H1 (cell line): ENCODE results near the gene ARPIN. TPM values are rescaled to one million over a fixed set of nuclear protein-coding genes. Genes with fewer than 3 reads are reported as not detected.

ENCODE experiments used
- CTCF ChIA-PET: fragments of 300-600 bp; sonication (Branson Sonifier 250); formaldehyde crosslinking; loops from one replicate; lab custom pipeline; 2021; ENCODE audit not compliant: partially characterized antibody; lab: Charles Lee
- POLR2A ChIA-PET: fragments of 300-600 bp; sonication (Branson Sonifier 250); formaldehyde crosslinking; loops from one replicate; lab custom pipeline; 2021; ENCODE audit warnings: inconsistent platforms; ENCODE audit not compliant: partially characterized antibody; lab: Charles Lee
- DNase-seq, 2 experiments: peaks; one replicate each; pipeline versions ENCODE4 v3.0.0 to v3.0.0-alpha.2; 2010 to 2022; ENCODE audit warnings: low spot score in 2 of 2, low read depth in 1 of 2, mixed read lengths in 1 of 2
- FAIRE-seq: peaks from 2 replicates; lab custom pipeline; 2011; peaks lifted over from hg19 to GRCh38; lab: Jason Lieb, UNC
- H2AFZ ChIP-seq: 2 replicates; pipeline ENCODE4 v1.8.1; 2012; ENCODE audit warnings: low read length, inconsistent platforms
- H2AK5ac ChIP-seq: 2 replicates; pipeline ENCODE4 v1.6.1; 2013; ENCODE audit warnings: low read depth, low read length
- H2BK120ac ChIP-seq: replicated peaks from 2 replicates; pipeline ENCODE3; 2013; ENCODE audit warnings: low read depth, low read length, inconsistent platforms
- H2BK12ac ChIP-seq: 2 replicates; pipeline ENCODE4 v1.6.1; 2013; ENCODE audit warnings: low read depth, low read length
- H2BK15ac ChIP-seq: 2 replicates; pipeline ENCODE4 v1.6.1; 2013; ENCODE audit warnings: low read length
- H2BK20ac ChIP-seq: 2 replicates; pipeline ENCODE4 v1.6.1; 2013; ENCODE audit warnings: low read length
- H2BK5ac ChIP-seq: 2 replicates; pipeline ENCODE4 v1.6.1; 2013; ENCODE audit warnings: low read depth, low read length
- H3K14ac ChIP-seq: 2 replicates; pipeline ENCODE4 v1.6.1; 2013; ENCODE audit warnings: inconsistent platforms; ENCODE audit not compliant: insufficient read length
- H3K18ac ChIP-seq: 2 replicates; pipeline ENCODE4 v1.6.1; 2013; ENCODE audit warnings: low read length; ENCODE audit errors: extremely low read depth
- H3K23ac ChIP-seq: 2 replicates; pipeline ENCODE4 v1.6.1; 2013; ENCODE audit warnings: inconsistent platforms; ENCODE audit not compliant: insufficient read length
- H3K23me2 ChIP-seq: 2 replicates; pipeline ENCODE4 v1.6.1; 2013; ENCODE audit warnings: low read depth, low read length
- H3K27ac ChIP-seq: 2 replicates; pipeline ENCODE4 v1.6.1; 2011; ENCODE audit warnings: low read depth, low read length, inconsistent platforms
- H3K27me3 ChIP-seq, 4 experiments: replicated peaks in 1 of 4; 1 replicate in 1 of 4; 2 replicates in 3 of 4; pipeline versions ENCODE4 v1.6.1 to v1.8.1; 2011 to 2013; ENCODE audit warnings: low read length in 3 of 4, mild to moderate bottlenecking in 3 of 4, inconsistent platforms in 2 of 4, mixed read lengths in 2 of 4, moderate library complexity in 1 of 4; ENCODE audit not compliant: control insufficient read depth in 3 of 4, insufficient read depth in 3 of 4; ENCODE audit errors: extremely low read depth in 1 of 4
- H3K36me3 ChIP-seq, 4 experiments: 2 replicates each; pipeline versions ENCODE4 v1.6.1 to v1.8.1; 2011 to 2013; ENCODE audit warnings: mild to moderate bottlenecking in 4 of 4, low read length in 3 of 4, moderate library complexity in 2 of 4, control low read depth in 1 of 4, inconsistent platforms in 1 of 4; ENCODE audit not compliant: insufficient read depth in 4 of 4, control insufficient read depth in 2 of 4
- H3K4ac ChIP-seq: replicated peaks from 2 replicates; pipeline ENCODE3; 2013; ENCODE audit warnings: low read length, low read depth, mixed read lengths, inconsistent platforms; ENCODE audit not compliant: insufficient read length
- H3K4me1 ChIP-seq, 4 experiments: replicated peaks in 1 of 4; 1 replicate in 1 of 4; 2 replicates in 3 of 4; pipeline versions ENCODE4 v1.6.1 to v1.8.1; 2011 to 2013; ENCODE audit warnings: low read length in 3 of 4, inconsistent platforms in 2 of 4, mixed read lengths in 1 of 4; ENCODE audit not compliant: insufficient read depth in 4 of 4, control insufficient read depth in 3 of 4
- H3K4me2 ChIP-seq, 2 experiments: 2 replicates each; pipeline versions ENCODE4 v1.6.1 to v1.8.1; 2011 to 2013; ENCODE audit warnings: low read depth in 2 of 2, low read length in 2 of 2, control low read depth in 1 of 2, inconsistent platforms in 1 of 2, mild to moderate bottlenecking in 1 of 2; ENCODE audit not compliant: insufficient read depth in 1 of 2
- H3K4me3 ChIP-seq, 4 experiments: fragments of 200-600, 300-600 bp in 1 of 4; sonication (generic), shearing (Covaris generic), sonication (Bioruptor Twin) in 1 of 4; 2 replicates each; pipeline versions ENCODE4 v1.5.1 to v1.8.1; 2011 to 2016; ENCODE audit warnings: low read length in 4 of 4, low read depth in 3 of 4, control low read depth in 2 of 4, inconsistent platforms in 2 of 4, mild to moderate bottlenecking in 2 of 4, mixed read lengths in 1 of 4, moderate library complexity in 1 of 4; ENCODE audit not compliant: insufficient read depth in 2 of 4; ENCODE audit errors: extremely low read depth in 1 of 4
- H3K56ac ChIP-seq: replicated peaks from 2 replicates; pipeline ENCODE3; 2013; ENCODE audit warnings: low read depth, mild to moderate bottlenecking, mixed read lengths, low read length, inconsistent platforms; ENCODE audit not compliant: insufficient read length
- H3K79me1 ChIP-seq: 2 replicates; pipeline ENCODE4 v1.6.1; 2013; ENCODE audit warnings: low read depth, low read length, control low read depth
- H3K79me2 ChIP-seq, 2 experiments: 2 replicates each; pipeline versions ENCODE4 v1.6.1 to v1.8.1; 2012 to 2013; ENCODE audit warnings: low read length in 2 of 2, mild to moderate bottlenecking in 2 of 2, inconsistent platforms in 1 of 2; ENCODE audit not compliant: insufficient read depth in 2 of 2, control insufficient read depth in 1 of 2
- H3K9ac ChIP-seq, 4 experiments: replicated peaks in 1 of 4; 1 replicate in 1 of 4; 2 replicates in 3 of 4; pipeline versions ENCODE4 v1.6.1 to v1.8.1; 2011 to 2013; ENCODE audit warnings: low read depth in 3 of 4, low read length in 3 of 4, control low read depth in 2 of 4, mild to moderate bottlenecking in 2 of 4, moderate library complexity in 2 of 4, inconsistent platforms in 1 of 4; ENCODE audit errors: extremely low read depth in 1 of 4
- H3K9me3 ChIP-seq, 2 experiments: 2 replicates each; pipeline versions ENCODE4 v1.6.1 to v1.8.1; 2012 to 2013; ENCODE audit warnings: mild to moderate bottlenecking in 2 of 2, moderate library complexity in 2 of 2, control low read depth in 1 of 2, inconsistent platforms in 1 of 2, low read depth in 1 of 2, low read length in 1 of 2, mixed read lengths in 1 of 2; ENCODE audit not compliant: insufficient read depth in 2 of 2
- H4K20me1 ChIP-seq, 2 experiments: replicated peaks in 1 of 2; 2 replicates each; pipeline versions ENCODE3 to v1.8.1; 2011 to 2013; ENCODE audit warnings: inconsistent platforms in 2 of 2, low read length in 2 of 2, mild to moderate bottlenecking in 1 of 2; ENCODE audit not compliant: insufficient read depth in 2 of 2, control insufficient read depth in 1 of 2
- H4K5ac ChIP-seq: 2 replicates; pipeline ENCODE4 v1.6.1; 2013; ENCODE audit warnings: low read length, low read depth, mixed read lengths, inconsistent platforms; ENCODE audit not compliant: insufficient read length
- H4K8ac ChIP-seq: 2 replicates; pipeline ENCODE4 v1.8.0; 2013; ENCODE audit warnings: mild to moderate bottlenecking, moderate library complexity, low read length, inconsistent platforms; ENCODE audit not compliant: insufficient read depth; ENCODE audit errors: extremely low read depth
- H4K91ac ChIP-seq: replicated peaks from 2 replicates; pipeline ENCODE3; 2013; ENCODE audit warnings: low read length, mixed read lengths, inconsistent platforms; ENCODE audit not compliant: insufficient read length
- E2F6 ChIP-seq: IDR thresholded peaks from 2 replicates; pipeline ENCODE4 v1.6.1; 2012; ENCODE audit warnings: inconsistent platforms
- WGBS, 2 experiments: shearing (Covaris generic) in 1 of 2; methylation state at CpG; one replicate each; pipeline versions ENCODE4 v1.1.6 to v1.1.7; 2013 to 2015; ENCODE audit warnings: low lambda C conversion rate in 2 of 2, mixed read lengths in 2 of 2, inconsistent platforms in 1 of 2, low coverage in 1 of 2, missing lambda C conversion rate in 1 of 2; ENCODE audit not compliant: insufficient replicate concordance in 2 of 2, insufficient coverage in 1 of 2, insufficient read length in 1 of 2; ENCODE audit errors: extremely low coverage in 1 of 2, missing lambda C conversion rate in 1 of 2; 5-methylcytosine and 5-hydroxymethylcytosine counted together
- polyA plus RNA-seq, 7 experiments: library from polyadenylated mRNA; depleted of rRNA in 3 of 7; stranded (reverse) in 5 of 7; unstranded in 2 of 7; fragments of >200 nt in 5 of 7; fragments of 200-250 nt in 2 of 7; gene quantifications; 1 replicate in 5 of 7; 2 replicates in 1 of 7; 4 replicates in 1 of 7; pipeline versions ENCODE4 v1.2.1 to v1.2.3, GENCODE V29; 2011 to 2013; ENCODE audit warnings: missing spikeins in 2 of 7, mixed read lengths in 2 of 7
- total RNA-seq: library from RNA; stranded (reverse); fragmentation: NEBNext Ultra II Directional; extraction: Animal tissue kit (Norgen Biotek cat#: 25700); gene quantifications from 2 replicates; pipeline ENCODE4 v1.2.1, GENCODE V29; 2021

ARPIN gene
- total and polyA plus RNA-seq, 2 of the 8 experiments (the other 6 are each of a cell fraction or from before 2014, with no cell fraction given): 3.1 to 3.9 TPM

GRCh38 chr15:89932880-89933279, 20.1 kb upstream of the ARPIN start:
- Histone ChIP-seq H2BK15ac (no peak overlapping the region), H2BK12ac (no peak overlapping the region), H3K4me3 (no peak overlapping the region), H4K20me1 (no peaks in the 10 kb centered on the region), H2AFZ (no peak overlapping the region), H3K4me1 (no peaks in the 10 kb centered on the region), H3K27ac (no peak overlapping the region), H2AK5ac (no peak overlapping the region), H3K23me2 (no peaks in the 10 kb centered on the region), H3K79me1 (no peaks in the 10 kb centered on the region), H3K56ac (no peak overlapping the region), H3K4ac (no peak overlapping the region), H3K23ac (no peak overlapping the region), H3K14ac (no peak overlapping the region), H3K27me3 (no peaks in the 10 kb centered on the region), H4K8ac (no peak overlapping the region), H4K5ac (no peak overlapping the region), H2BK5ac (no peak overlapping the region), H4K91ac (no peak overlapping the region), H3K9me3 (no peaks in the 10 kb centered on the region), H3K18ac (no peak overlapping the region), H3K79me2 (no peaks in the 10 kb centered on the region), H3K4me2 (no peak overlapping the region), H3K36me3 (no peaks in the 10 kb centered on the region), H2BK20ac (no peak overlapping the region), H3K9ac (no peak overlapping the region), H2BK120ac (no peak overlapping the region)
- ChIA-PET CTCF (interaction anchor here (0.9 to 1.5 kb wide), 5 partner anchors 11 to 116 kb away, joined by 3 to 8 read pairs (median 3); no protein-coding TSS in a partner anchor), POLR2A (no interaction called here)
- no peak for TF ChIP-seq E2F6
- DNase-seq (no peak), FAIRE-seq (no peak)
- 100% methylated on average over 3 of the region's 3 CpGs; no CpG with 5 or more reads in 1 of the 2 experiments for WGBS, 2 experiments
